ENCODE data around the gene OTULIN.

DNA sequence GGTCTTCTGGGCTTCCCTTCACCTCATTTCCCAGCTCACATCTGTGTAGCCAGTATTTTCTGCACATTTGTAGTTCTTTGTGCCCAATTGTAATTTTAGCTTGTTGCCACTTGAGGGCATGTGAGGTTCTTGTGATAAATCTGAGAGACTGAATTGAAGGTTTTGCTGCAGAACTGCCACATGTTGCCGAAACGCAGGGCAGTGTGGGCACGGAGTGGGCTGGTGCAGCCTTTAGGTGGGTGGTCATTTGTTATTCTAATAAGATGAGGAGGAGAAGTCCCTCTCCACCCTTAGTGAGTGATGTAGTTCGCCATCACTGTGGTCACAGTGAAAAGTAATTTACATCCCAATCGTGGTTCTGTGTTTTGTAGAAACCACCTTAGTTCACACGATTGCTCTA, 21.2 kb downstream of the OTULIN start:
- TF ChIP-seq ZNF292 (tag by site-specific recombination; IDR thresholded peaks at IDR 0.05; ENCODE audit: borderline replicate concordance, low read depth) = no peak
- TF ChIP-seq, protein P1, sequence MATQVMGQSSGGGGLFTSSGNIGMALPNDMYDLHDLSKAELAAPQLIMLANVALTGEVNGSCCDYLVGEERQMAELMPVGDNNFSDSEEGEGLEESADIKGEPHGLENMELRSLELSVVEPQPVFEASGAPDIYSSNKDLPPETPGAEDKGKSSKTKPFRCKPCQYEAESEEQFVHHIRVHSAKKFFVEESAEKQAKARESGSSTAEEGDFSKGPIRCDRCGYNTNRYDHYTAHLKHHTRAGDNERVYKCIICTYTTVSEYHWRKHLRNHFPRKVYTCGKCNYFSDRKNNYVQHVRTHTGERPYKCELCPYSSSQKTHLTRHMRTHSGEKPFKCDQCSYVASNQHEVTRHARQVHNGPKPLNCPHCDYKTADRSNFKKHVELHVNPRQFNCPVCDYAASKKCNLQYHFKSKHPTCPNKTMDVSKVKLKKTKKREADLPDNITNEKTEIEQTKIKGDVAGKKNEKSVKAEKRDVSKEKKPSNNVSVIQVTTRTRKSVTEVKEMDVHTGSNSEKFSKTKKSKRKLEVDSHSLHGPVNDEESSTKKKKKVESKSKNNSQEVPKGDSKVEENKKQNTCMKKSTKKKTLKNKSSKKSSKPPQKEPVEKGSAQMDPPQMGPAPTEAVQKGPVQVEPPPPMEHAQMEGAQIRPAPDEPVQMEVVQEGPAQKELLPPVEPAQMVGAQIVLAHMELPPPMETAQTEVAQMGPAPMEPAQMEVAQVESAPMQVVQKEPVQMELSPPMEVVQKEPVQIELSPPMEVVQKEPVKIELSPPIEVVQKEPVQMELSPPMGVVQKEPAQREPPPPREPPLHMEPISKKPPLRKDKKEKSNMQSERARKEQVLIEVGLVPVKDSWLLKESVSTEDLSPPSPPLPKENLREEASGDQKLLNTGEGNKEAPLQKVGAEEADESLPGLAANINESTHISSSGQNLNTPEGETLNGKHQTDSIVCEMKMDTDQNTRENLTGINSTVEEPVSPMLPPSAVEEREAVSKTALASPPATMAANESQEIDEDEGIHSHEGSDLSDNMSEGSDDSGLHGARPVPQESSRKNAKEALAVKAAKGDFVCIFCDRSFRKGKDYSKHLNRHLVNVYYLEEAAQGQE (tag by site-specific recombination; IDR thresholded peaks at IDR 0.05) = no peak
